Right lobe of liver (tissue), 4 donors: ENCODE results near the gene DTHD1.

ENCODE experiments used
- CTCF ChIP-seq, 4 donors: fragments of 200-600 bp in 3 of 4; fragments of 450-650 bp in 1 of 4; IDR thresholded peaks; one replicate each; pipeline versions ENCODE4 v1.5.1 to v1.8.0; 2016 to 2022; ENCODE audit warnings: antibody characterized with exemption in 4 of 4, mild to moderate bottlenecking in 2 of 4
- POLR2A ChIP-seq: fragments of 450-650 bp; IDR thresholded peaks from one replicate; pipeline ENCODE4 v1.6.1; 2017; ENCODE audit warnings: antibody characterized with exemption, mild to moderate bottlenecking
- donor health status: DM: no; HTN: no; CAD: no.
- donor health status: DM: no; HTN: no; CAD: no.
- donor health status: DM: no; HTN: yes; CAD: no.

- TF ChIP-seq CTCF (IDR thresholded peaks at IDR 0.05) (no peak), POLR2A (no peak)
Measured at GRCh38 chr4:36241771-36242170, 39.6 kb upstream of the DTHD1 start.
